K562 (cell line): ENCODE measurements around the gene ZNF747. TPM values are rescaled to one million over a fixed set of nuclear protein-coding genes. Genes with fewer than 3 reads are reported as not detected.

Experiments used
- CCAR2 ChIP-seq: fragments of 200-400 bp; formaldehyde crosslinking; IDR thresholded peaks from 2 replicates; pipeline ENCODE4 v1.6.1; 2017; ENCODE audit warnings: mild to moderate bottlenecking, low read depth, low read length
- CEBPG ChIP-seq, 3 experiments: fragments of 200-800 bp in 1 of 3; sonication (Bioruptor generic) in 1 of 3; sonication (generic) in 1 of 3; formaldehyde crosslinking in 1 of 3; IDR thresholded peaks in 2 of 3; conservative IDR thresholded peaks in 1 of 3; 2 replicates each; pipeline versions ENCODE4 v1.6.1 to v1.8.0; 2016 to 2022; ENCODE audit warnings: missing compliant biosample characterization in 2 of 3, missing genetic modification characterization in 2 of 3, mild to moderate bottlenecking in 1 of 3, missing genetic modification reagents in 1 of 3
- FOXJ2 ChIP-seq: fragments of 200-800 bp; sonication (Bioruptor generic); IDR thresholded peaks from 2 replicates; pipeline ENCODE4 v1.6.1; 2016; ENCODE audit warnings: missing genetic modification characterization, missing compliant biosample characterization
- HMGN3 ChIP-seq: IDR thresholded peaks from 2 replicates; pipeline ENCODE4 v1.6.1; 2011; ENCODE audit warnings: borderline replicate concordance, low read depth, mild to moderate bottlenecking, mixed read lengths, low read length; ENCODE audit not compliant: insufficient read length; ENCODE audit errors: extremely low read depth
- MTA3 ChIP-seq: fragments of 450-650 bp; formaldehyde crosslinking; IDR thresholded peaks from 2 replicates; pipeline ENCODE4 v1.6.1; 2017; ENCODE audit warnings: mild to moderate bottlenecking, borderline replicate concordance
- NFE2 ChIP-seq: IDR thresholded peaks from 2 replicates; pipeline ENCODE4 v1.6.1; 2014; ENCODE audit warnings: antibody characterized with exemption, low read depth
- RNF219 ChIP-seq: fragments of 250-450 bp; sonication (Bioruptor Pico); IDR thresholded peaks from 2 replicates; pipeline ENCODE4 v1.5.0; 2022; ENCODE audit warnings: mild to moderate bottlenecking
- ZNF280A ChIP-seq: fragments of 450-650 bp; IDR thresholded peaks from 2 replicates; pipeline ENCODE4 v1.6.1; 2018; ENCODE audit warnings: mild to moderate bottlenecking, low read depth; ENCODE audit not compliant: partially characterized antibody
- polyA plus RNA-seq, 8 experiments: library from polyadenylated mRNA; depleted of rRNA in 4 of 8; stranded (reverse) in 5 of 8; unstranded in 3 of 8; fragments of >200 nt; fragmentation: Nextera tagmentation in 2 of 8; fragmentation: Illumina TruSeq in 1 of 8; extraction: Ambion mirVana in 2 of 8; extraction: Trizol in 1 of 8; gene quantifications; 2 replicates each; pipeline versions ENCODE4 v1.2.1 to v1.2.3, GENCODE V29; 2011 to 2014; ENCODE audit warnings: inconsistent platforms in 1 of 8, missing spikeins in 1 of 8
- total RNA-seq, 7 experiments: library from RNA; depleted of rRNA in 6 of 7; stranded (reverse); fragments of >200 nt in 6 of 7; fragmentation: Illumina TruSeq in 2 of 7; extraction: Trizol in 2 of 7; gene quantifications; 2 replicates each; pipeline versions ENCODE4 v1.2.1 to v1.2.3, GENCODE V29; 2011 to 2021; ENCODE audit warnings: low replicate concordance in 1 of 7

ZNF747 gene
- total and polyA plus RNA-seq, 9 of the 15 experiments (the other 6 are each of a cell fraction or from before 2014, with no cell fraction given) = 0.14 to 3.3 (median 1.5) TPM

DNA sequence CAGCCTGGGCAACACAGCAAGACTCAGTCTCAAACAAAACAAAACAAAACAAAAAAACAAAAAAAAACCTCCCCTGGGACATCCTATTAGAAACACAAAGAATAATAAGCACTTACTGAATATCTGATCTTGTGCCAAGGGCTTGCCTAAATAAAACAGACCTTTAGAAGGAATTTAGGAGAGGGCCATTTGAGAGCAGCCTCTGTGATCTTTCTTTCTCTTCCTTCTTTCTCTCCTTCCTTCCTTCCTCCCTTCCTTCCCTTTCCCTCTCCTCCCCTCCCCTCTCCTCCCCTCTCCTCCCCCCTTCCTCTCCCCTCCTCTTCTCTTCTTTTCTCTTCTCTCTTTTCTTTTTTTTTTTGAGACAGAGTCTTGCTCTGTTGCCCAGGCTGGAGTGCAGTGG is 49.8 kb downstream of the ZNF747 start (continued):
- TF ChIP-seq NFE2 (no peak), MTA3 (no peak), CCAR2 (no peak), HMGN3 (no peak), FOXJ2 (tag) (no peak), CEBPG (CRISPR knock-in tag; IDR thresholded peaks at IDR 0.05) (no peak), CEBPG (tag; conservative IDR thresholded peaks at IDR 0.05 in 1 of 2, IDR thresholded peaks at IDR 0.05 in 1 of 2) (no peak), RNF219 (CRISPR knock-in tag) (no peak), ZNF280A (no peak)
- TF ChIP-seq, all 486 proteins: peak for 0
